Measurements from ENCODE around the gene MIOX. TPM values are rescaled to one million over a fixed set of nuclear protein-coding genes. Genes with fewer than 3 reads are reported as not detected.
A peak's percentile ranks its signal among the peaks of the same experiment; 100 is the strongest.

The MIOX gene
- total and polyA plus RNA-seq, 2 of the 13 experiments (the other 11 are each of a cell fraction or from before 2014, with no cell fraction given): 1.5 to 2.9 TPM

DNA sequence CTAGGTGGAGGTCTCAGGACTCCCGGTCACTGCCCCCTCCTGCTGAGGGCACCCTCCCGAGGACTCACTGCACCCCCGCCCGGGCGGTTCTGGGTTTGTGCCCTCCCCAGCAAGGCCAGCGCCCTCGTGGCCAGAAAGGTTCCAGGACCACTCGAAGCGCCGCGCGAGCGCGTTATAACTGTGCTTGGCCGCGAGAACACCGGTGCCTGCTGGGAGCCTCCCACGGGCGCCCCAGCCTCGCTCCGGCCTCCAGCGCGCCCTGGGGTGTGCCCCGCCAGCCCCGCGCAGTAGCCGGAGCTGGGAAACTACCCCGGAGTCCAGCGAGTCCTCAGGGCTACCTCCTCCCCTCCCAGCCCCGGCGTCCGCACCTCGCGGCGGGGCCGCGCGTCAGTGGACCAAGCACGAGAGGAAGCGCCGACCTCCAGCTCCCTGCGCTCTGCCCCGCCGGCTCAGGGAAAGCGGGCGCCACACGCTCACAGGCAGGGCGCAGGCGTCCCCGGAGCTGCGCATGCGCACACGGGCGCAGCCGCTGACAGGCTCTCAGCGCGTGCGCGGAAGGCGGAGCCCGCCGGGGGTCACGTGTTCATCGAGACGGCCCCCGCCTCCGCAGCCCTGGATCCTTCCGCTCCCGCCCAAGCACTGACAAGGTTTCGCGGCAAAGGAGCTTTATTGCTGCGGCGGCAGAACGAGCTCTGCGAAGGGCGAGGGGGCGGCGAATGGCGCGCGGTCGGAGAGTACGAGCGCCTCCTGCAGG lies 38.6 kb downstream of the MIOX start, which contains the start of gene SCO2 (continued):
- TF ChIP-seq, protein P1, sequence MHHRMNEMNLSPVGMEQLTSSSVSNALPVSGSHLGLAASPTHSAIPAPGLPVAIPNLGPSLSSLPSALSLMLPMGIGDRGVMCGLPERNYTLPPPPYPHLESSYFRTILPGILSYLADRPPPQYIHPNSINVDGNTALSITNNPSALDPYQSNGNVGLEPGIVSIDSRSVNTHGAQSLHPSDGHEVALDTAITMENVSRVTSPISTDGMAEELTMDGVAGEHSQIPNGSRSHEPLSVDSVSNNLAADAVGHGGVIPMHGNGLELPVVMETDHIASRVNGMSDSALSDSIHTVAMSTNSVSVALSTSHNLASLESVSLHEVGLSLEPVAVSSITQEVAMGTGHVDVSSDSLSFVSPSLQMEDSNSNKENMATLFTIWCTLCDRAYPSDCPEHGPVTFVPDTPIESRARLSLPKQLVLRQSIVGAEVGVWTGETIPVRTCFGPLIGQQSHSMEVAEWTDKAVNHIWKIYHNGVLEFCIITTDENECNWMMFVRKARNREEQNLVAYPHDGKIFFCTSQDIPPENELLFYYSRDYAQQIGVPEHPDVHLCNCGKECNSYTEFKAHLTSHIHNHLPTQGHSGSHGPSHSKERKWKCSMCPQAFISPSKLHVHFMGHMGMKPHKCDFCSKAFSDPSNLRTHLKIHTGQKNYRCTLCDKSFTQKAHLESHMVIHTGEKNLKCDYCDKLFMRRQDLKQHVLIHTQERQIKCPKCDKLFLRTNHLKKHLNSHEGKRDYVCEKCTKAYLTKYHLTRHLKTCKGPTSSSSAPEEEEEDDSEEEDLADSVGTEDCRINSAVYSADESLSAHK (CRISPR knock-in tag; IDR thresholded peaks at IDR 0.05; ENCODE audit: borderline replicate concordance): no peak
- TF ChIP-seq ZNF850 (CRISPR knock-in tag; conservative IDR thresholded peaks at IDR 0.05): no peak
- TF ChIP-seq, protein P2, sequence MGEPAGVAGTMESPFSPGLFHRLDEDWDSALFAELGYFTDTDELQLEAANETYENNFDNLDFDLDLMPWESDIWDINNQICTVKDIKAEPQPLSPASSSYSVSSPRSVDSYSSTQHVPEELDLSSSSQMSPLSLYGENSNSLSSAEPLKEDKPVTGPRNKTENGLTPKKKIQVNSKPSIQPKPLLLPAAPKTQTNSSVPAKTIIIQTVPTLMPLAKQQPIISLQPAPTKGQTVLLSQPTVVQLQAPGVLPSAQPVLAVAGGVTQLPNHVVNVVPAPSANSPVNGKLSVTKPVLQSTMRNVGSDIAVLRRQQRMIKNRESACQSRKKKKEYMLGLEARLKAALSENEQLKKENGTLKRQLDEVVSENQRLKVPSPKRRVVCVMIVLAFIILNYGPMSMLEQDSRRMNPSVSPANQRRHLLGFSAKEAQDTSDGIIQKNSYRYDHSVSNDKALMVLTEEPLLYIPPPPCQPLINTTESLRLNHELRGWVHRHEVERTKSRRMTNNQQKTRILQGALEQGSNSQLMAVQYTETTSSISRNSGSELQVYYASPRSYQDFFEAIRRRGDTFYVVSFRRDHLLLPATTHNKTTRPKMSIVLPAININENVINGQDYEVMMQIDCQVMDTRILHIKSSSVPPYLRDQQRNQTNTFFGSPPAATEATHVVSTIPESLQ (CRISPR knock-in tag; conservative IDR thresholded peaks at IDR 0.05): no peak
- TF ChIP-seq SUZ12 (IDR thresholded peaks at IDR 0.05; ENCODE audit: low read depth, low read length): no peak
- TF ChIP-seq, protein P3, sequence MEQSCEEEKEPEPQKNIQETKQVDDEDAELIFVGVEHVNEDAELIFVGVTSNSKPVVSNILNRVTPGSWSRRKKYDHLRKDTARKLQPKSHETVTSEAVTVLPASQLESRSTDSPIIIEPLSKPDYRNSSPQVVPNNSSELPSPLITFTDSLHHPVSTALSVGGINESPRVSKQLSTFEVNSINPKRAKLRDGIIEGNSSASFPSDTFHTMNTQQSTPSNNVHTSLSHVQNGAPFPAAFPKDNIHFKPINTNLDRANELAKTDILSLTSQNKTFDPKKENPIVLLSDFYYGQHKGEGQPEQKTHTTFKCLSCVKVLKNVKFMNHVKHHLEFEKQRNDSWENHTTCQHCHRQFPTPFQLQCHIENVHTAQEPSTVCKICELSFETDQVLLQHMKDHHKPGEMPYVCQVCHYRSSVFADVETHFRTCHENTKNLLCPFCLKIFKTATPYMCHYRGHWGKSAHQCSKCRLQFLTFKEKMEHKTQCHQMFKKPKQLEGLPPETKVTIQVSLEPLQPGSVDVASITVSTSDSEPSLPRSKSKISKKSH (CRISPR knock-in tag; IDR thresholded peaks at IDR 0.05; ENCODE audit: borderline replicate concordance): no peak
- TF ChIP-seq MIER2 (CRISPR knock-in tag; IDR thresholded peaks at IDR 0.05): no peak
- TF ChIP-seq, protein P4, sequence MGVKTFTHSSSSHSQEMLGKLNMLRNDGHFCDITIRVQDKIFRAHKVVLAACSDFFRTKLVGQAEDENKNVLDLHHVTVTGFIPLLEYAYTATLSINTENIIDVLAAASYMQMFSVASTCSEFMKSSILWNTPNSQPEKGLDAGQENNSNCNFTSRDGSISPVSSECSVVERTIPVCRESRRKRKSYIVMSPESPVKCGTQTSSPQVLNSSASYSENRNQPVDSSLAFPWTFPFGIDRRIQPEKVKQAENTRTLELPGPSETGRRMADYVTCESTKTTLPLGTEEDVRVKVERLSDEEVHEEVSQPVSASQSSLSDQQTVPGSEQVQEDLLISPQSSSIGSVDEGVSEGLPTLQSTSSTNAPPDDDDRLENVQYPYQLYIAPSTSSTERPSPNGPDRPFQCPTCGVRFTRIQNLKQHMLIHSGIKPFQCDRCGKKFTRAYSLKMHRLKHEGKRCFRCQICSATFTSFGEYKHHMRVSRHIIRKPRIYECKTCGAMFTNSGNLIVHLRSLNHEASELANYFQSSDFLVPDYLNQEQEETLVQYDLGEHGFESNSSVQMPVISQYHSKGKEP (CRISPR knock-in tag; IDR thresholded peaks at IDR 0.05): no peak
- no peak for TF ChIP-seq ATM (IDR thresholded peaks at IDR 0.05; ENCODE audit: borderline replicate concordance)
- TF ChIP-seq ZNF629 (CRISPR knock-in tag; conservative IDR thresholded peaks at IDR 0.05): no peak
- TF ChIP-seq ZNF17 (CRISPR knock-in tag; IDR thresholded peaks at IDR 0.05): no peak
- TF ChIP-seq FOXC1 (CRISPR knock-in tag; IDR thresholded peaks at IDR 0.05; ENCODE audit: borderline replicate concordance): peak; percentile 47; the same call in 1 of the 2 replicates
- peak; percentile 63 for TF ChIP-seq ZNF761 (CRISPR knock-in tag; conservative IDR thresholded peaks at IDR 0.05)
- TF ChIP-seq FIP1L1 (IDR thresholded peaks at IDR 0.05; ENCODE audit: borderline replicate concordance, insufficient read depth, low read depth, low read length): no peak
- 0 out of 2 replicates have a peak, but pooled peaks have one; percentile 6 for TF ChIP-seq ZNF724P (CRISPR knock-in tag; IDR thresholded peaks at IDR 0.05; ENCODE audit: borderline replicate concordance)
- no peak for TF ChIP-seq NPAS2 (CRISPR knock-in tag; IDR thresholded peaks at IDR 0.05; ENCODE audit: borderline replicate concordance)
- no peak for TF ChIP-seq ZNF660 (CRISPR knock-in tag; IDR thresholded peaks at IDR 0.05; ENCODE audit: borderline replicate concordance, low read depth)
- peak; percentile 79 for TF ChIP-seq ZNF143 (CRISPR knock-in tag; IDR thresholded peaks at IDR 0.05)
- TF ChIP-seq, protein P5, sequence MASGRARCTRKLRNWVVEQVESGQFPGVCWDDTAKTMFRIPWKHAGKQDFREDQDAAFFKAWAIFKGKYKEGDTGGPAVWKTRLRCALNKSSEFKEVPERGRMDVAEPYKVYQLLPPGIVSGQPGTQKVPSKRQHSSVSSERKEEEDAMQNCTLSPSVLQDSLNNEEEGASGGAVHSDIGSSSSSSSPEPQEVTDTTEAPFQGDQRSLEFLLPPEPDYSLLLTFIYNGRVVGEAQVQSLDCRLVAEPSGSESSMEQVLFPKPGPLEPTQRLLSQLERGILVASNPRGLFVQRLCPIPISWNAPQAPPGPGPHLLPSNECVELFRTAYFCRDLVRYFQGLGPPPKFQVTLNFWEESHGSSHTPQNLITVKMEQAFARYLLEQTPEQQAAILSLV (CRISPR knock-in tag; IDR thresholded peaks at IDR 0.05; ENCODE audit: borderline replicate concordance): peak; percentile 52; the same call in 1 of the 2 replicates
- no peak for TF ChIP-seq ATF1 (CRISPR knock-in tag; IDR thresholded peaks at IDR 0.05)
- peak; percentile 67; the same call in 1 of the 2 replicates for TF ChIP-seq CBFB (CRISPR knock-in tag; IDR thresholded peaks at IDR 0.05)
- TF ChIP-seq ZNF543 (CRISPR knock-in tag; IDR thresholded peaks at IDR 0.05): peak; percentile 77
